ENCODE measurements around the gene PATL2.
"Not testable (repeated sequence)": the region's sequence is repeated elsewhere in the genome, so short reads cannot be mapped to it uniquely, and the experiment has no call there.

Gene PATL2

GRCh38 chr15:44719293-44719999 lies 8.3 kb upstream of the PATL2 start:
- DNase-seq (ENCODE audit: low spot score): no peak

- no peak for DNase-seq (ENCODE audit: low spot score)
Measured at GRCh38 chr15:44718927-44719292, 7.8 kb upstream of the PATL2 start.

DNA sequence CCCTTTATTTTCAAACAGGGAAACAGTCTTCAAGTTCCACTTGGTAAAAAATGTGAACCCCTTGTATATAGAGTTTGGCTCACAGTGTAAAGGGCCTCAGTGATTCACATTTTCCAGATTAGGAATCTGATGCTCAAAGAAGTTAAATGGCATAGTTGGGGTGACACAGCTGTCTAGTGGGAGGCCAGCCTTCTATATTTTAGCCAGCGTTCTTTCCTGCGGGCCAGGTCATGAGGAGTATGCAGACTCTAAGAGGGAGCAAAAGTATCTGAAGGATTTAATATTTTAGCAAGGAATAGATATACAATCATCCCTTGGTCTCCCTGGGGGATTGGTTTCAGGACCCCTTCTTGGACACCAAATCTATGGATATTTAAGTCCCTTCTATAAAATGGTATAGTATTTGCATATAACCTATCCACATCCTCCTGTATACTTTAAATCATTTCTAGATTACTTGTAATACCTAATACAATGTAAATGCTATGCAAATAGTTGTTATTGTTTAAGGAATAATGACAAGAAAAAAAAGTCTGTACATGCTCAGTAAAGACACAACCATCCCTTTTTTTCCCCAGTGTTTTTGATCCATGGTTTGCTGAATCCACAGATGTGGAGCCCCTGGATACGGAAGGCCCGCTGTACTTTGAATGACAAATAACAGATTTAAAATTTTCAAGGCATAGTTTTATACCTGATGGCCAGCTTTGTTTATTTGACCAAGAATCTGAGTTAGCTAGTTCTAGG lies 7.2 kb upstream of the PATL2 start:
- DNase-seq (ENCODE audit: low spot score): no peak

DNA sequence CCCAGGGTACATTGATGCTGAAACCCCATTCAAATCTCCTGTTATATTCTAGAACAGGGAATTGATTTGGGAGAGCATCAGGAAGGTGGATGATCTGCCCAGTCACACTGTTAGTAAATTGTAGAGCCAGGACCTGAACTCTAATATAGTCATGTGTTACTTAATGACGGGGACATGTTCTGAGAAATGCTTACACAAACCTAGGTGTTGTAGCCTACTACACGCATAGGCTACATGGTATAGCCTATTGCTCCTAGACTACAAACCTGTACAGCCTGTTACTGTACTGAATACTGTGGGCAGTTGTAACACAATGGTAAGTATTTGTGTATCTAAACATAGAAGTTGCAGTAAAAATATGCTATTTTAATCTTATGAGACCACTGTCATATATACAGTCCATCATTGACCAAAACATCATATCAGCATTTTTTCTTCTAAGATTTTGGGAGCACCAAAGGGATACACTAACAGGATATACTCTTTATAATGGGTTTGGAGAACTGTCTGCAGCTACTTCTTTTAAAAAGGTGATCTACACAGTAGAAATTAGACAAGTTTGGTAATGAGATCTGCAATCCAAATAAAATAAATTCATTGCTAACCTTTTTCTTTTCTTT lies 6.0 kb upstream of the PATL2 start:
- no peak for DNase-seq (ENCODE audit: low spot score)

- DNase-seq (ENCODE audit: low spot score): no peak
Measured at GRCh38 chr15:44715797-44716334, 4.7 kb upstream of the PATL2 start.

- DNase-seq (ENCODE audit: low spot score): no peak
Measured at GRCh38 chr15:44715142-44715796, 4.1 kb upstream of the PATL2 start.

GRCh38 chr15:44713006-44713966 lies 2.2 kb upstream of the PATL2 start:
- no peak for DNase-seq (ENCODE audit: low spot score)

GRCh38 chr15:44712346-44713005 lies 1.4 kb upstream of the PATL2 start:
- DNase-seq (ENCODE audit: low spot score): no peak

GRCh38 chr15:44711743-44712345 lies 721 bp upstream of the PATL2 start:
- DNase-seq (ENCODE audit: low spot score): peak; percentile 85

DNA sequence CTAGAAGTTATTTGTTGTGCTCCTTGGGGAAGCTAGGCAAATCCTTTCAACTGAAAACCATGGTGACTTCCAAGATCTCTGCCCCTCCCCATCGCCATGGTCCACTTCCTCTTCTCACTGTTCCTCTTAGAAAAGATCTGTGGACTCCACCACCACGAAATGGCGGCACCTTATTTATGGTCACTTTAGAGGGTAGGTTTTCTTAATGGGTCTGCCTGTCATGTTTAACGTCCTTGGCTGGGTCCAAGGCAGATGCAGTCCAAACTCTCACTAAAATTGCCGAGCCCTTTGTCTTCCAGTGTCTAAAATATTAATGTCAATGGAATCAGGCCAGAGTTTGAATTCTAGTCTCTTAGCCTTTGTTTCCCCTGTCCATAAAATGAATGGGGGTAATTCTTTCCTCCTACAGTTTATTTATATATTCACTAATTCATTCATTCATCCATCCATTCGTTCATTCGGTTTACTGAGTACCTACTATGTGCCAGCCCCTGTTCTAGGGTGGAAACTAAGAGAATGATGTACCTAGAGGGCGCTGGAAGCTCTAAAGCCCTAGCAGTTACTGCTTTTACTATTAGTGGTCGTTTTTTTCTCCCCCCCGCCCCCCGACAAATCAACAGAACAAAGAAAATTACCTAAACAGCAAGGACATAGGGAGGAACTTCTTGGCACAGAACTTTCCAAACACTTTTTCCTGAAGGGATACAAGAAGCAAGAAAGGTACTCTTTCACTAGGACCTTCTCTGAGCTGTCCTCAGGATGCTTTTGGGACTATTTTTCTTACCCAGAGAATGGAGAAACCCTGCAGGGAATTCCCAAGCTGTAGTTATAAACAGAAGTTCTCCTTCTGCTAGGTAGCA lies 657 bp downstream of the PATL2 start:
- DNase-seq (ENCODE audit: low spot score): no peak

DNA sequence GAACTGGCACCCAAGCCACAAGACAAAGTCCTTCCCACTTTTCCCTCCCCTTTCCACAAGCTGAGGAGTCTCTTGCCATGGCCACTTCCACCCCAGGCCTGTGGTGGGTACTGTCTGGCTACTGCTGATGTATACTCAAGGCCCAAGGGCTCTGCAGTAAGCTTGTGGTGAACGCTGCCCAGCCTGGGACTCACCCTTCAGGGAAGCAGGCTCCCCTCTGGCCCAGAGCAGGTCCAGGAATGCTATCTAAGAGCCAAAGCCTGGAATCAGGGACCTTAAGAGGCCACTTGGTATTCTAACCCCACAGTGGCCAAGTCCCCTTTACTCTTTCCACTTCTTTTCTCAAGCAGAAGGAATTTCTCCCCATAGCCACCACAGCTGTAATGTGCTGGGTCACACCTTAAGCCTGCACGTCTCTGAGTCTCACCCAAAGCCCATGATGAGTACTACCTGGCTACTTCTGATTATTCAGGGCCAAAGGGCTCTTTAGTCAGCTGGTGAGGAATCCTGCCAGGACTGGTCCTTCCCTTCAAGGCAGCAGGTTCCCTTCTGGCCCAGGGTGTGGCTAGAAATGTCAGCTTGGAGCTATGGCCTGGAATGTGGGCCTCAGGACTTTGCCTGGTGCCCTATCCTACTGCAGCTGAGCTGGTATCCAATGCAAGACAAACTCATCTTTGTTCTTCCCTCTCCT lies 4.0 kb downstream of the PATL2 start:
- no peak for DNase-seq (ENCODE audit: low spot score)

DNA sequence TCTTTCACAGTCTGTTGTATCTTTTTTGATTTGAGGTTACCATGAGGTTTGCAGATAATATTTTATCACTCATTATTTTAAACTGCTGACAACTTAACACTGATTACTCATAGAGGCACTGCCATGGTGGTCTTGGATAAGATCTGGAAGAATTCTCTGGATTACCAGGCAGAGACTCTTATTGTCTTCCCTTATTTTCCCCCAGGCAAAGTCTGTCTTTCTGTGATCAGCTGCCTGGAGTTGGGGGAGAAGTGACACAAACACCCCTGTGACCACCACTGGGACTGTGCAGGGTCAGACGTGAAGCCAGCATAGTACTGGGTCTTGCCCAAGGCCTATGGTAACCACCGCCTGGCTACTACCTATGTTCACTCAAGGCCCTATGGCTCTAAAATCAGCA lies 4.7 kb downstream of the PATL2 start:
- DNase-seq (ENCODE audit: low spot score): no peak

DNA sequence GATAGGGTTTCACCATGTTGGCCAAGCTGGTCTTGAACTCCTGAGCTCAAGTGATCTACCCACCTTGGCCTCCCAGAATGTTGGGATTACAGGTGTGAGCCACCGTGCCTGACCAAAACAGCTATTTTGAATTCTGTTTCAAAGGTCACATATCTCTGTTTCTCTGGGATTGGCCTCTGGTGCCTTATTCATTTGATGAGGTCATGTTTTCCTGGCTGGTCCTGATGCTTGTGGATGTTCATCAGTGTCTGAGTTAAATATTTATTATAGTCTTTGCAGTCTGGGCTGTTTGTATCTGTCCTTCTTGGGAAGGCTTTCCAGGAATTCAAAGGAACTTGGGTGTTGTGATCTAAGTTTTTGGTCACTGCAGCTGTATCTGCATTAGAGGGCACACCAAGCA lies 5.1 kb downstream of the PATL2 start:
- DNase-seq (ENCODE audit: low spot score): no peak

- not testable (repeated sequence) for DNase-seq (ENCODE audit: low spot score)
Measured at GRCh38 chr15:44700676-44701075, 10.4 kb downstream of the PATL2 start.

- no peak for DNase-seq (ENCODE audit: low spot score)
Measured at GRCh38 chr15:44698641-44699040, 12.5 kb downstream of the PATL2 start.

DNA sequence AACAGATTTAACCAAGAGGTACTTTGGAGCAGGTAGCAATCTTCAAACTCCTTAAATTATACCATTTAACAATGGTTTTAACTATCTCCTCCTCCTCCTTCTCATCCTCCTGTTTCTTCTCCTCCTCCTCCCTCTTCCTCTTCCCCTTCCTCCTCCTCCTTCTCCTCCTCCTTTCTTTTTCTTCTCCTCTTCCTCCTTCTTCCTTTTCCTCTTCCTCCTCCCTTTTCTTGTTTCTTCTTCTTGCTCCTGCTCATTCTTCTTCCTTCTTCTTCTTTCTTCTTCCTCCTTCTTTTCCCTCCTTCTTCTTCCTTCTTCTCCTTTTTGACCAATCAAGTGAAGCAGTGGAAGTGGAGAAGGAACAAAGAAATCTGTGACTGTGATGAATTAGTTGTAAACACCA lies 14.1 kb downstream of the PATL2 start:
- no peak for DNase-seq (ENCODE audit: low spot score)

GRCh38 chr15:44695294-44695693 lies 15.8 kb downstream of the PATL2 start:
- no peak for DNase-seq (ENCODE audit: low spot score)

DNA sequence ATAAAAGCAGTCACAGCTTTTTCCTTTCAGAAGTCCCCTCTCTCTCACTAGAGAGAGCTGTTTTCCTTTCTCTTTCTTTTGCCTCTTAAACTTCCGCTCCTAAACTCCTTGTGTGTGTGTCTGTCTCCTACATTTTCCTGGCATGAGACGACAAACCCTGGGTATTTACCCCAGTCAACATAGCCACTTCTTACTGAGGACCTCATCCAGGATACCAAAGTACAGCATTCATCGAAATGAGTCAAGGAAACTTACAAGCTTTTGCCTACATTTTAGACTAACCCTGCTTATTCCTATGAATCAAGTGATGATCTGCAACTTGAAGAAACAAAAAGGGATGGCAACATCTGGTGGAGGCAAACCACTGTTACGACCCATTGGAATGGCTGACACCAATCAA lies 16.7 kb downstream of the PATL2 start:
- no peak for DNase-seq (ENCODE audit: low spot score)

DNA sequence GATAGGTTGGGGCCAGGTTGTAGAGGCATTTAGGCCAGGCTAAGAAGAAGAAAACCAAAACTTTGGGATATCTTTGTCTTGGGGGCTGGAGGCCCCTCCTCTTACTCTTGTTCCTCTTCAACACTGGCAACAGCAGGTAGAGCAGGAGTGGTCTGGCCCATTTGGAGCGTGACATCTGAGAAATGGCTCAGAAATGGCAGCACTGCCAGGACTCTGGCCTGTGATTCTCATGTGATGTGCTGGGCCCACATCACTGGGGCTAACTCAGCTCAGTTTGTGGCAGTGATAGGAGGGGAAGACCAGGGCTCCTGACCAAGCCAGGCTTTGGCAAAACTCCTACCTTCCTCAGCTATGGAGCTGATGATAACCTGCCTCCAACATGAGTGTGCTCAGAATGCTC lies 18.5 kb downstream of the PATL2 start:
- DNase-seq (ENCODE audit: low spot score): no peak
